HG02759 (cell line): ENCODE results near the gene WDR27.
A peak's percentile ranks its signal among the peaks of the same experiment; 100 is the strongest.

ENCODE experiments used
- ATAC-seq: cut with Tn5 transposase; IDR thresholded peaks from one replicate; pipeline ENCODE4 v1.9.1; 2021; ENCODE audit warnings: mild to moderate bottlenecking, moderate library complexity; ENCODE audit not compliant: unreplicated experiment

WDR27 gene

DNA sequence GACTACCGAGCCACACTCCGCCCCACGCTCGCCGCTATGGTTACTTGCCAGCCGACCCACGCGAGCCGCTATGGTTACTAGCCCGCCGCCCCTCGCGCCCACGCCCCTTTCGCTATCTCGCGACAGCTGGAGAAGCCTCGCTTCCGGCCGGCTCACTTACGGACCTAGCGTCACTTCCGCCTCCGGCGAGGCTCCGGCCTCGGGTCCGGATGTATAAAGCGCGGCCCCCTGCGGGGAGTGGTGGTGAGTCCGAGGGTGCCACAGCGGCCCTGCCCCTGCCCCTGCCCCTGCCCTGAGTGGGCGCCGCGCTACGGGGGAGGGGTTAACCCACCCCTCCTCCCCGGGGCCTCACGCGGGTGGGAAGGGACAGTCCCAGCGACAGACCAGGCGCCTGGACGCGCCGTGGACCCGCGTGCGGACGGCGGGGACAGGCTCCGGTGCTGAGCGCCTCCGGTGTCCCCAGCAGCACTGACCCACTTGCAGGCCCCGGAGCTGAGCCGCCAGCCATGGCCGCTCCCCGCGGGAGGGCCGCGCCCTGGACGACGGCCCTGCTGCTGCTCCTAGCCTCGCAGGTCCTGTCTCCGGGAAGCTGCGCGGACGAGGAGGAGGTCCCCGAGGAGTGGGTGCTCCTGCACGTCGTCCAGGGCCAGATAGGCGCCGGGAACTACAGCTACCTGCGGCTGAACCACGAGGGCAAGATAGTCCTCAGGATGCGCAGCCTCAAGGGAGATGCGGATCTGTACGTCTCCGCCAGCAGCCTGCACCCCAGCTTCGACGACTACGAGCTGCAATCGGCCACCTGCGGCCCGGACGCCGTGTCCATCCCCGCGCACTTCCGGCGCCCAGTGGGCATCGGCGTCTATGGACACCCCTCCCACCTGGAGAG, at the start of gene WDR27, which contains the start of gene C6orf120:
Gene WDR27 (minus strand): TSS at position 76 of the 886 bp plus-strand sequence. CDS start 13,024 bp downstream, outside the sequence.
Gene C6orf120 (plus strand): TSS at position 173 of the 886 bp plus-strand sequence. CDS start 334 bp downstream, at position 507.
- peak; percentile 95 for ATAC-seq

GRCh38 chr6:169746556-169746955, 44.7 kb upstream of the WDR27 start:
- no peak for ATAC-seq

DNA sequence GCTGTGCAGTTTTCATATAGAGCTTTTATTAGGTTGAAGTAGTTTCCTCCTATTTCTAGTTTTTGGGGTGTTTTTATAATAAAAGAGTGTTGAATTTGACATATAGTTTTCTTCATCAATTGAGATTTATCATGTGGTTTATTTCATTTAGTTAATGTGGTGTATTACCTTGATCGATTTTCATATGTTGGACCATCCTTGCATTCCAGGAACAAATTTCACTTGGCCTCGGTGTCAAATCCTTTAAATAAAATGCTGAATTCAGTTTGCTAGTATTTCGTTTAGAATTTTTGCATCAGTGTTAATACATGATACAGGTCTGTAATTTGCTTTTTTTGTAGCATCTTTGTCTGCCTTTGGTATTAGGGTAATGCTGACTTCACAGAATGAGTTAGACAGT, 43.6 kb upstream of the WDR27 start:
- no peak for ATAC-seq

DNA sequence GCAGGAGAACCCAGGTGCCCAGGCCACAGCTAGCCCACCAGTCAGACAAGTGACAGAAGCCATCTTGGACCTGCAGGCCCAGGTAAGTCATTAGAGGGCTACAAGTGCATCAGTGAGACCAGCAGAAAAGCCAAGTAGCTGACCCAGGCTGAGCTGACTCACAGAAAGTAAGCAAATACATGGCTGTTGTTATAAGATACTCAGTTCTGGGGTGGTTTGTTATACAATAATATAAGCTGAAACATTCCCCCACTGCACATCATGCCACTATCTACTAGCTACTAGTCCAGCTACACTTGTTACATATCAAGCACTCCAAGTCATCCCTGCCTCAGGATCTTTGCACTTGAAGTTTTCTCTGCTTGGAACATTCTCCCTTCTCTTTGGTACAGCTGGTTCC, 39.5 kb upstream of the WDR27 start:
- no peak for ATAC-seq

GRCh38 chr6:169738976-169739529, 37.2 kb upstream of the WDR27 start:
- no peak for ATAC-seq

- ATAC-seq, result no peak
Measured at GRCh38 chr6:169738204-169738975, 36.6 kb upstream of the WDR27 start.

DNA sequence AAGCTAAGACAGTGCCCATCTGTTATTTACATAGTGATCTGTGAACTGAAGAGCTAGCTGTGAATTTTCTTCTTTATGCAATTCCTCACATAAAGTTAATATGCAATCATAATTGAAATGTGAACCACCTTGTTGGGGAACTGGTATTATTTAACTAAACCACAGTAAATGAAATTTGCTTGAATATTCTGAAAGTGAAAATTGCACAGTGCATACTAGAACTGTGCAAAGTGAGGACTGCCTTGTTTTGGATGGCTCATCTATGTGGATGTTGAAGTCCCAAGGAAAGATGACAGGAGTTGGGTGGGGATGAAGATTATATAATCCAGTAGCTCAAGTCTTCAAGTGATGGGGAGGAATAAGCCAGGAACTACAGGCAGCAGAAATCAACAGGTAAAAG, 28.1 kb upstream of the WDR27 start:
- ATAC-seq, result no peak

DNA sequence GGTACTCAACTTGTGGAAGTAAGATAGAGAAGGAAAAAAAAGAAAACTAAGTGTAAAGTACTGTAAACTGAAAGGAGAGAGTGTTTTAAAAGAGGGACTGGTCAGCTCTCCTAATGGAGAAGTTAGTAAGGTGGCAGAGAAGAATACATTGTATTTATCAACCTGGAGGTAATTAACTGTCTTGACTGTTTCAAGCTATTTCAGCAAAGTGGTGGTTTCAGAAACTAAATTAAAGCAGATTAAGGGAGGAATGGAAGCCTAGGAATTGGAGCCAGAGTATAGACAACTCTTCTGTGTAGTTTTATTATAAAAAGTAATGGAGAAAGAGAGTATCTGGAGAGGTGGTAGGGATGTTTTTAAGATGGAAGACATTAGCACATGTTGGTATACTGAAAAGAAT, 25.1 kb upstream of the WDR27 start:
- no peak for ATAC-seq

GRCh38 chr6:169726049-169726400, 24.2 kb upstream of the WDR27 start:
- no peak for ATAC-seq

DNA sequence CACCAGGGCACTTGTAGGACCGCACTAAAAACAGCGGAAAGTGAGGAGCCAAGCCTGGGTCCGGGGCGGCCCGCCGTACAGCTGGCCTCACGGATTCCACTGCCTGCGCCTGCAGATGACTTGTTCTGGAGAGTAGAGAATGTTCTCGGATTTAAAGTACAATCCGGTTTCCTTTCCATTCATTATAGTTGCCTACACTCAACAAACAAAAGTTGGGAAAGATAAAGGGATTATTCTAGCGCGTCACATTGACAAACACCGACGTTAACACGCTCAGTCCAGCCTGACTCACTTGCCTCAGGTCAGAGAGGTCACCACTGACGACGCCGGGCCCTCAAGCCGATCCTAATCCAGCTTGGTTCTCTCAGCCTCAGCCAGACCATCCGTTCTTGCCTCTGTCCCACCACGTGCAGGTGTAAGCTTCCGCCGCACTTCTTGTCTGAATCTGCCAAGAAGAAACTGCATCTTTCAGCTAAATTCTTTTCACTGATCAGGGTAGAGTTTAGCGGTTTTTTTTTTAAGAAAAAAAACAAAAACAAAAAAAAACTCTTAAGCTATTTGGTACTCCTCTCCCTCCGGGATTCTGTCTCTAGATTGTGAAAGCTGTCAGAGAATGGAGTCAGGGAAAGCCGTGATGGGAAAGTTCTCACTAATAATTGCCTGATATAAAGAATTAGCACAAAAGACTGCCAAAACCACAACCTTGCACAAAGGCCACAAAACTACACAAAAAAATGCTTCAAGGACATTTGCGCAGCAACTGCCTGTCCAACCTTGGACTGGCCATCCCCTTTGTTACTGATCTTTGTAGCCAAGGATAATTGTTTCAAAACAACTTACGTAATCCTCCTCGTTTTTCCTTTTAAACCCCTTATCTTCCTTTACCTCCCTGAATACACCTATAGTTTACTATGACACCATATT, 23.6 kb upstream of the WDR27 start:
- peak; percentile 15 for ATAC-seq

DNA sequence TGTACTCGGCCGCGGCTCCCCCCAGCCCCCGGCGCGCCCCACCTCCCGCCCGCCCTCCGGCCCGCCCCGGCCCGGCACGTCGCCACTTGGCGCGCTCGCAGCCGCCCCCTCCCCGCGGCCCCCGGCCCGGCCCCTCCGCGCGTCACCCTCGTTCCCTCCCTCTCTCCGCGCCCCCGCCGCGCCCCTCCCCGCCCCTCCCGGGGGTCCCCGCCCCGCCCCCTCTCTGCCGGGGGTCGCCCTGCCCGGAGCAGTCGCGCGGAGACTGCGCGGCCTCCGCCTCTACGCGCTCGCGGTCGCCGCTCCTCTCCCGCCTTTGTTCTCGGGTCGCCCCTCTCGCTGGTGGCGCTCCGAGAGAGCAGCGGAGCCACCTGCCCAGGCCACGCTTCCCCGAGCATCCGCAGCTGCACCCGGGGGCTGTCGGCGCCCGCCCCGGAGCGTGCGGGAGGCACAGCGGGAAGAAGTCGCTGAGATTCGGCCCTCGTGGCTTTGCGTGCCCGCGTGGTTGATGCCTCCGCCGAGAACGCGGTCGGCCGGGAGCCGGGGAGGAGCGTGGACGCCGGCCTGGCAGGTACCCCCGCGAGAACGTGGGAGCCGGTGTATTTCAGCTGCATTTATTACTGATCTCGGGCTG, 22.8 kb upstream of the WDR27 start, which contains the start of gene PHF10:
Gene PHF10 (minus strand): TSS at position 7 of the 631 bp plus-strand sequence. CDS start 569 bp downstream, outside the sequence.
- ATAC-seq, result peak; percentile 55

GRCh38 chr6:169723991-169724493, 22.2 kb upstream of the WDR27 start:
- ATAC-seq, result peak; percentile 44

GRCh38 chr6:169723200-169723909, 21.5 kb upstream of the WDR27 start:
- peak; percentile 38 for ATAC-seq

DNA sequence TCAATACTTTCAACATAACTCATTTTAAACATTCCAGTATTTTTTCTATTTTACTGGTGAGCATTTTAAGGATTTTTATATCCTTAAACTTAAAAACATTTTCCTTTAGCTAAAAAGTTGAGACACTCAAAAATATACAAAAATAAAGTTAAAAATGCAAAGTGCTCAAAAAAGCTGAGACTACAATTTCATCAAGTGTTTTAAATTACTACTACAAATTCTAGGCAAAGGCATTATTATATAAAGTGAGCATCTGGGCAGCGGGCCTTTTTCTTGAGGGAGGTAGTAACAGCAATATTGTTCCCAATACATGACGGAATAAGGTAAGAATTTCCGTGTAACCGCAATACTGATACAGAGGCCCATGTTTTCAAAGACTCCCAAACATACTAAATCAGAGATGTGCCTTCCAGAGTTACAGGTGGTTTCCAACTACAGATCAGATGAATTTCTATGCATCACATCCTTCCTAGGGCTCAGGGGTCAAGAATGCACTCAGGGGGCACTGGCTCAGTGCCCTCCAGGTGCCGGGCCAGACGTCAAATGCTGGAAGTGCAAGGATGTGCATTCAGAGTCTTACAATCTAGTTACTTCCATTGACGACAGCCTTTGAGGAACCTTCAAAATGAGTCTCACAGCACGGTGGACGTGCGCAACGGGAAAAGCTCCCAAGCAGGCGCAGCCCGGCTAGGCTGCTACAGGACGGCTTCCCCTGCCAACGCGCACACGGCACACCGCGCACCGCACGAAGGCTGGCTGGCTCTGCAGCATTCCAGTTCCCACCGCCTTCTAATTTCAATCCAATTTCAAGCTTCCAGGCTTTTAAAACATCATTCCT, 20.8 kb upstream of the WDR27 start:
- ATAC-seq, result peak; percentile 14

DNA sequence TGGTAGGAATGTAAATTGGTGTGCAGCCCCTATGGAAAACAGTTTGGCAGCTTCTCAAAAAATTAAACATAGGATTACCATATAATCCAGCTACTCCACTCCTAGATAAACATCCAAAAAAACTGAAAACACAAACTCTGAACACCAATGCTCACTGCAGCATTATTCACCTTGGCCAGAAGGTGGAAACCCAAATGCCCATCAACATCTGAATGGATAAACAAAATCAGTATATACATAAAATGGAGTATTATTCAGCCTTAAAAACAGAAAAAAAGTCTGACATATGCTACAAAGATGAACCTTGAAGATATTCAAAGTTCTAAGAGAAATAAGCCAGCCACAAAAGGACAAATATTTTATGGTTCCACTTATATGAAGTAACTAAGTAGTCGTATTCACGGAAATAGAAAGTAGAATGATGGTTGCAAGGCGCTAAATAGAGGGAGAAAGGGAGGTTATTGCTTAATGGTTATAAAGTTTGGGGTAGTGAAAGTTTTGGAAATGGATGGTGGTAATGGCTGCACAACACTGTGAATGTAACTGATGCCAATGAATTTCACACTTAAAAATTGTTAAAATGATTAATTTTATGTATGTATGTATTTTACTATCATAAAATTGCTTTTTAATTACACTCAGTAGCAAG, 18.5 kb upstream of the WDR27 start:
- no peak for ATAC-seq

DNA sequence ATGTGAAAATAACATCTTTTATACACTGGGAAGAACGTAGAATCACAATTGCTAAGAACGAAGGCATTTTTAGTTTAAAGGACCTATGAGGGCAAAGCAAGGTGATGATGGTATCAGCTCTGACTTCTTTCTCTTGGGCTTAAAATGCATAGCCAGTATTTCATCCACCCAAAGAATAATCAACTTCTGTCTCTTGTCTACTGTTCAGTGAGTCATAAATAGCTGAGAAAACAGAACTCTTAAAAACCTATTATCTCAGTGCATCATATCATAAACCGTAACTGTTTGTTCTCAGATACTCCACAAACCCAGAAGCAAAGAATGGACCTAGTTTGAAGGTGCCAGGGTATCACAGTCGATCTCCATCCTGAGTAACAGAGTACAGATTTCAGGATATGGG, 17.3 kb upstream of the WDR27 start:
- no peak for ATAC-seq

GRCh38 chr6:169714595-169714994, 12.8 kb upstream of the WDR27 start:
- ATAC-seq, result no peak

DNA sequence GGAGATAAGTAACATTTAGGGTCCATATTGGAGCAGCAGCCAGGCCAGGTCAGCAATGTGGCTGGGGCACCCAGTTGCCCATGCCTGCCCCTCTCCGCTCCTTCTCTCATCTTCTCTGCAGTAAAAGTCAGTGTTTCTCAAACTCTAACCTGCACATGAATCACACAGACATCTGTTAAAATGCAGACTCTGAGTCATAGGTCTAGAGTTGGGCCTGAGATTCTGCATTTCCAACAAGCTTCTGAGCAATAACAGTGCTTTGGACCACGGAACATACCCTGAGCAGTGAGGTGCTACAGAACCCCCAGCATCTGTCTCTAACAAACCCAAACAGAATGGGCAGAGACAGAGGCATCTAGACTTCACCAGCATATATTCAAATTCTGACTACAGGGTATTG, 12.3 kb upstream of the WDR27 start:
- no peak for ATAC-seq
